H1 (cell line): ENCODE results near the gene ANK3.

ENCODE experiments used
- ASH2L ChIP-seq: fragments of 200-600, 300-600 bp; sonication (generic); IDR thresholded peaks from one replicate; pipeline ENCODE4 v1.7.1; 2017; ENCODE audit warnings: low read length
- CBX5 ChIP-seq: fragments of 300-800, 300-1000 bp; sonication (generic); IDR thresholded peaks from 2 replicates; pipeline ENCODE4 v1.7.1; 2016; ENCODE audit warnings: antibody characterized with exemption, low read length, low read depth
- CHD1 ChIP-seq: IDR thresholded peaks from 2 replicates; pipeline ENCODE4 v1.6.1; 2012; ENCODE audit warnings: low read depth, low read length, improper control_type of control experiment
- GABPA ChIP-seq: IDR thresholded peaks from 2 replicates; pipeline ENCODE4 v1.6.1; 2011; ENCODE audit warnings: mild to moderate bottlenecking, low read length, moderate library complexity, borderline replicate concordance; ENCODE audit not compliant: insufficient read depth
- NRF1 ChIP-seq: IDR thresholded peaks from 2 replicates; pipeline ENCODE4 v1.6.1; 2011; ENCODE audit warnings: mild to moderate bottlenecking, low read depth, low read length, improper control_type of control experiment
- POLR2A ChIP-seq, 2 experiments: IDR thresholded peaks; 1 replicate in 1 of 2; 2 replicates in 1 of 2; pipeline ENCODE4 v1.6.1; 2011; ENCODE audit warnings: low read depth in 2 of 2, low read length in 2 of 2, mild to moderate bottlenecking in 2 of 2; ENCODE audit errors: control extremely low read depth in 1 of 2
- POLR2AphosphoS5 ChIP-seq: IDR thresholded peaks from 2 replicates; pipeline ENCODE4 v1.6.1; 2011; ENCODE audit warnings: low read depth, low read length
- POU5F1 ChIP-seq: IDR thresholded peaks from 2 replicates; pipeline ENCODE4 v1.6.1; 2011; ENCODE audit warnings: low read depth, mild to moderate bottlenecking, low read length, moderate library complexity
- RAD21 ChIP-seq, 2 experiments: IDR thresholded peaks in 1 of 2; conservative IDR thresholded peaks in 1 of 2; 2 replicates each; pipeline ENCODE4 v1.6.1; 2011; ENCODE audit warnings: low read depth in 2 of 2, low read length in 2 of 2, improper control_type of control experiment in 1 of 2, inconsistent platforms in 1 of 2, mild to moderate bottlenecking in 1 of 2, moderate library complexity in 1 of 2
- RFX5 ChIP-seq: IDR thresholded peaks from 2 replicates; pipeline ENCODE4 v1.6.1; 2011; ENCODE audit warnings: low read depth, low read length, improper control_type of control experiment, borderline replicate concordance
- SRF ChIP-seq: IDR thresholded peaks from 2 replicates; pipeline ENCODE4 v1.6.1; 2011; ENCODE audit warnings: mild to moderate bottlenecking, low read depth, low read length, moderate library complexity
- TF ChIP-seq, protein P1 (sequence below), 3 experiments: IDR thresholded peaks; 1 replicate in 2 of 3; 2 replicates in 1 of 3; pipeline versions ENCODE4 v1.5.1 to v1.6.1; 2011; ENCODE audit warnings: low read length in 3 of 3, mild to moderate bottlenecking in 3 of 3, inconsistent platforms in 2 of 3, low read depth in 1 of 3, moderate library complexity in 1 of 3; ENCODE audit not compliant: insufficient read depth in 1 of 3; ENCODE audit errors: control extremely low read depth in 1 of 3
- TF ChIP-seq, protein P2 (sequence below): IDR thresholded peaks from 2 replicates; pipeline ENCODE4 v1.6.1; 2011; ENCODE audit warnings: low read length, improper control_type of control experiment

DNA sequence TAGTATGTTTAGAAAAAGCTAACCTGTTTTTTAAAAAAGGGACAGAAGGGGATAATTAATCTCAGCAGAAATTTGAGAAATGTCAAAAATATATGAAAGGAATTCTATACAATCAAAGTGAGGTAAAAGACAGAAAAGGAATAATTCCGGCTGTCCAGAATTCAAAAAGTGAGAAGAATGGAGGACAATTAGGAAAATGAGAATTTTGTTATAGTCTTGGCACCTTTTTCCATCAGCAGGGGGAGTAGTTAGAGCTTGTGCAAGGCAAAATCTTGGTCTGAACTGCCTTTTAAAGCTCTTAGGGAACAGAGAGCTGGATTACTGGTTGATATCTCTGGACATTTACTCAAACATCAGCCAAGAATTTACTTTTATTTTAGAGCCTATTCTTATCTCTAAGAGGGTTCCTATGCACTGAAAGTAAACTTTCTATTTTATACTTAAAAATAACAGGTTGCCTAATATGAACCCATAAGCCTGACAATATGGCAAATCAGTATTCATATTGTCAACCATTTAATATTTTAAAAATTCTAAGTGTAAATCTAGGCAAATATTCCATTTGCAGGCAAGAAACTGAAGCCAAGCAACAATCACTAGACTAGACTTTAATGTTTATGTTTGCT lies 185.6 kb downstream of the ANK3 start:
- TF ChIP-seq CBX5 (no peak), RAD21 (IDR thresholded peaks at IDR 0.05 in 1 of 2, conservative IDR thresholded peaks at IDR 0.05 in 1 of 2; ENCODE audit: low read depth in 2 of 2, low read length in 2 of 2) (peak; percentile 42 to 55), SRF (no peak), POLR2AphosphoS5 (no peak), RFX5 (no peak), NRF1 (no peak), POLR2A (IDR thresholded peaks at IDR 0.05; ENCODE audit: control extremely low read depth in 1 of 2, low read depth in 2 of 2, low read length in 2 of 2) (no peak), ASH2L (no peak), CHD1 (no peak), GABPA (no peak), POU5F1 (no peak)
- TF ChIP-seq, protein P1, sequence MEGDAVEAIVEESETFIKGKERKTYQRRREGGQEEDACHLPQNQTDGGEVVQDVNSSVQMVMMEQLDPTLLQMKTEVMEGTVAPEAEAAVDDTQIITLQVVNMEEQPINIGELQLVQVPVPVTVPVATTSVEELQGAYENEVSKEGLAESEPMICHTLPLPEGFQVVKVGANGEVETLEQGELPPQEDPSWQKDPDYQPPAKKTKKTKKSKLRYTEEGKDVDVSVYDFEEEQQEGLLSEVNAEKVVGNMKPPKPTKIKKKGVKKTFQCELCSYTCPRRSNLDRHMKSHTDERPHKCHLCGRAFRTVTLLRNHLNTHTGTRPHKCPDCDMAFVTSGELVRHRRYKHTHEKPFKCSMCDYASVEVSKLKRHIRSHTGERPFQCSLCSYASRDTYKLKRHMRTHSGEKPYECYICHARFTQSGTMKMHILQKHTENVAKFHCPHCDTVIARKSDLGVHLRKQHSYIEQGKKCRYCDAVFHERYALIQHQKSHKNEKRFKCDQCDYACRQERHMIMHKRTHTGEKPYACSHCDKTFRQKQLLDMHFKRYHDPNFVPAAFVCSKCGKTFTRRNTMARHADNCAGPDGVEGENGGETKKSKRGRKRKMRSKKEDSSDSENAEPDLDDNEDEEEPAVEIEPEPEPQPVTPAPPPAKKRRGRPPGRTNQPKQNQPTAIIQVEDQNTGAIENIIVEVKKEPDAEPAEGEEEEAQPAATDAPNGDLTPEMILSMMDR (IDR thresholded peaks at IDR 0.05; ENCODE audit: control extremely low read depth in 1 of 3, insufficient read depth in 1 of 3, low read depth in 1 of 3, low read length in 3 of 3) = peak in 2 of 3 experiments; percentile 49 to 63; a peak in 2 of 4 replicates
- TF ChIP-seq, protein P2, sequence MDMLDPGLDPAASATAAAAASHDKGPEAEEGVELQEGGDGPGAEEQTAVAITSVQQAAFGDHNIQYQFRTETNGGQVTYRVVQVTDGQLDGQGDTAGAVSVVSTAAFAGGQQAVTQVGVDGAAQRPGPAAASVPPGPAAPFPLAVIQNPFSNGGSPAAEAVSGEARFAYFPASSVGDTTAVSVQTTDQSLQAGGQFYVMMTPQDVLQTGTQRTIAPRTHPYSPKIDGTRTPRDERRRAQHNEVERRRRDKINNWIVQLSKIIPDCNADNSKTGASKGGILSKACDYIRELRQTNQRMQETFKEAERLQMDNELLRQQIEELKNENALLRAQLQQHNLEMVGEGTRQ = no peak
